GM19351 (cell line): Measurements from ENCODE around the gene TTC4.

Experiments
- ATAC-seq: cut with Tn5 transposase; IDR thresholded peaks from one replicate; pipeline ENCODE4 v1.9.1; 2021; ENCODE audit warnings: mild to moderate bottlenecking, moderate library complexity; ENCODE audit not compliant: unreplicated experiment

Gene TTC4

GRCh38 chr1:54701996-54702395 lies 13.7 kb upstream of the TTC4 start:
- ATAC-seq, result no peak

GRCh38 chr1:54703471-54703870 lies 12.2 kb upstream of the TTC4 start:
- no peak for ATAC-seq

GRCh38 chr1:54705153-54705552 lies 10.5 kb upstream of the TTC4 start:
- ATAC-seq, result no peak

GRCh38 chr1:54706419-54706818 lies 9.2 kb upstream of the TTC4 start:
- ATAC-seq, result no peak

- ATAC-seq, result no peak
Measured at GRCh38 chr1:54708385-54708784, 7.3 kb upstream of the TTC4 start.

- no peak for ATAC-seq
Measured at GRCh38 chr1:54709547-54710292, 5.9 kb upstream of the TTC4 start.

GRCh38 chr1:54710434-54710833 lies 5.2 kb upstream of the TTC4 start:
- ATAC-seq, result no peak

GRCh38 chr1:54710841-54711240 lies 4.8 kb upstream of the TTC4 start:
- no peak for ATAC-seq

- ATAC-seq, result no peak
Measured at GRCh38 chr1:54711536-54711935, 4.1 kb upstream of the TTC4 start.

GRCh38 chr1:54714881-54715492 lies 674 bp upstream of the TTC4 start:
- ATAC-seq, result no peak

GRCh38 chr1:54716299-54717047 lies 812 bp downstream of the TTC4 start:
- ATAC-seq, result no peak

- ATAC-seq, result no peak
Measured at GRCh38 chr1:54721719-54722118, 6.1 kb downstream of the TTC4 start.

GRCh38 chr1:54723985-54724384 lies 8.3 kb downstream of the TTC4 start:
- no peak for ATAC-seq

GRCh38 chr1:54724771-54725170 lies 9.1 kb downstream of the TTC4 start:
- no peak for ATAC-seq

GRCh38 chr1:54728027-54728426 lies 12.4 kb downstream of the TTC4 start:
- ATAC-seq, result no peak

- ATAC-seq, result no peak
Measured at GRCh38 chr1:54736685-54737084, 21.0 kb downstream of the TTC4 start.

- ATAC-seq, result no peak
Measured at GRCh38 chr1:54738244-54738643, 22.6 kb downstream of the TTC4 start.

GRCh38 chr1:54741531-54741930 lies 25.9 kb downstream of the TTC4 start:
- no peak for ATAC-seq

- ATAC-seq, result no peak
Measured at GRCh38 chr1:54742282-54742681, 26.6 kb downstream of the TTC4 start.

- ATAC-seq, result no peak
Measured at GRCh38 chr1:54743416-54744226, 28.0 kb downstream of the TTC4 start.

GRCh38 chr1:54744696-54745095 lies 29.0 kb downstream of the TTC4 start:
- ATAC-seq, result no peak
